Endothelial cell (in vitro differentiated cells): Measurements from ENCODE around the gene FAM114A2. TPM values are rescaled to one million over a fixed set of nuclear protein-coding genes. Genes with fewer than 3 reads are reported as not detected.
A peak's percentile ranks its signal among the peaks of the same experiment; 100 is the strongest.

Source experiments
- DNase-seq: peaks from one replicate; pipeline ENCODE4 v3.0.0; 2021; ENCODE audit warnings: low spot score
- H3K27ac Mint-ChIP-seq: one replicate; pipeline ENCODE4 v1.8.0; 2021; ENCODE audit warnings: mixed read lengths, inconsistent platforms; ENCODE audit not compliant: unreplicated experiment
- H3K27me3 Mint-ChIP-seq: one replicate; pipeline ENCODE4 v1.8.0; 2021; ENCODE audit warnings: mild to moderate bottlenecking, moderate library complexity, mixed read lengths, inconsistent platforms; ENCODE audit not compliant: unreplicated experiment
- H3K36me3 Mint-ChIP-seq: one replicate; pipeline ENCODE4 v1.8.0; 2021; ENCODE audit warnings: mild to moderate bottlenecking, low read depth, mixed read lengths, inconsistent platforms; ENCODE audit not compliant: unreplicated experiment
- H3K4me1 Mint-ChIP-seq: one replicate; pipeline ENCODE4 v1.8.0; 2021; ENCODE audit warnings: mild to moderate bottlenecking, mixed read lengths, inconsistent platforms; ENCODE audit not compliant: unreplicated experiment
- H3K4me3 Mint-ChIP-seq: one replicate; pipeline ENCODE4 v1.8.0; 2021; ENCODE audit warnings: mild to moderate bottlenecking, mixed read lengths, inconsistent platforms; ENCODE audit not compliant: unreplicated experiment
- H3K9me3 Mint-ChIP-seq: one replicate; pipeline ENCODE4 v1.8.0; 2021; ENCODE audit warnings: mixed read lengths, inconsistent platforms; ENCODE audit not compliant: unreplicated experiment
- total RNA-seq: library from RNA; stranded (reverse); fragmentation: NEBNext Ultra II Directional; extraction: Animal tissue kit (Norgen Biotek cat#: 25700); gene quantifications from one replicate; pipeline ENCODE4 v1.2.1, GENCODE V29; 2021; ENCODE audit not compliant: unreplicated experiment
- TF ChIP-seq, protein P1 (sequence below): fragments of 200-600 bp; sonication (generic); IDR thresholded peaks from one replicate; pipeline ENCODE4 v1.5.0; 2021; ENCODE audit warnings: antibody characterized with exemption; ENCODE audit not compliant: unreplicated experiment

Gene FAM114A2
- total RNA-seq, 1 donor from 2014 or later = 28.4 TPM

DNA sequence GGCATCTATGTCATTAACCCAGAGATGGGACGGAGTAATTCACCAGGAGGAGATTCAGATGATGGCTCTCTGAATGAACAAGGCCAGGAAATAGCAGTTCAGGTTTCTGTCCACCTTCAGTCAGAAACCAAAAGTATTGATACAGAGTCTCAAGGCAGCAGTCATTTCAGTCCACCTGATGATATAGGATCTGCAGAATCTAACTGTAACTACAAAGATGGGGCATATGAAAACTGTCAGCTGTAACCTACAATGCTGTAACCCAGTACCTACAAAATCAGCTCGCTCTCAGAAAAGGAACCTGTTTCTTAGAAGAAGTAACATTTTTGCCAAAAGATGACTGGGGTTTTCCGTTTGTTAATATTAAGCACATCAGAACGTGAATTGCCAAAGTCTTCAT lies 14.8 kb upstream of the FAM114A2 start:
- H3K9me3 Mint-ChIP-seq = no peaks in the 10 kb centered on the region
- H3K27ac Mint-ChIP-seq = no peak overlapping the region
- H3K4me1 Mint-ChIP-seq = peaks cover 7% of the 10 kb centered on the region
- TF ChIP-seq, protein P1, sequence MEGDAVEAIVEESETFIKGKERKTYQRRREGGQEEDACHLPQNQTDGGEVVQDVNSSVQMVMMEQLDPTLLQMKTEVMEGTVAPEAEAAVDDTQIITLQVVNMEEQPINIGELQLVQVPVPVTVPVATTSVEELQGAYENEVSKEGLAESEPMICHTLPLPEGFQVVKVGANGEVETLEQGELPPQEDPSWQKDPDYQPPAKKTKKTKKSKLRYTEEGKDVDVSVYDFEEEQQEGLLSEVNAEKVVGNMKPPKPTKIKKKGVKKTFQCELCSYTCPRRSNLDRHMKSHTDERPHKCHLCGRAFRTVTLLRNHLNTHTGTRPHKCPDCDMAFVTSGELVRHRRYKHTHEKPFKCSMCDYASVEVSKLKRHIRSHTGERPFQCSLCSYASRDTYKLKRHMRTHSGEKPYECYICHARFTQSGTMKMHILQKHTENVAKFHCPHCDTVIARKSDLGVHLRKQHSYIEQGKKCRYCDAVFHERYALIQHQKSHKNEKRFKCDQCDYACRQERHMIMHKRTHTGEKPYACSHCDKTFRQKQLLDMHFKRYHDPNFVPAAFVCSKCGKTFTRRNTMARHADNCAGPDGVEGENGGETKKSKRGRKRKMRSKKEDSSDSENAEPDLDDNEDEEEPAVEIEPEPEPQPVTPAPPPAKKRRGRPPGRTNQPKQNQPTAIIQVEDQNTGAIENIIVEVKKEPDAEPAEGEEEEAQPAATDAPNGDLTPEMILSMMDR = no peak
- H3K36me3 Mint-ChIP-seq = peaks cover 5% of the 10 kb centered on the region
- DNase-seq = no peak
- H3K27me3 Mint-ChIP-seq = no peaks in the 10 kb centered on the region
- no peak overlapping the region for H3K4me3 Mint-ChIP-seq

DNA sequence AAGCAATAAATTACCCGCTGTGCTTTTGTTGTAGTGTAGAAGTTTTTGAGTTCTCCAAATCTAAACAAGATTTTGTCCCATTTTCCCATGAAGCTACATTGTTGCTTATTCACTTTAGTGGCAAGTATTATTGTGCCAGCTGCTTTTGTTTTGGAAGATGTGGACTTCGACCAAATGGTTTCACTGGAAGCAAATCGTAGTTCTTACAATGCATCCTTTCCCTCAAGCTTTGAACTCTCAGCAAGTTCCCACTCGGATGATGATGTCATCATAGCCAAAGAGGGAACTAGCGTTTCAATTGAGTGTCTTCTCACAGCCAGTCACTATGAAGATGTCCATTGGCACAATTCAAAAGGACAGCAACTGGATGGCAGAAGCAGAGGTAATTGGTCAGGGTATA lies 10.9 kb upstream of the FAM114A2 start:
- TF ChIP-seq, protein P1 = no peak
- DNase-seq = no peak
- H3K4me3 Mint-ChIP-seq = no peak overlapping the region
- H3K27me3 Mint-ChIP-seq = peaks cover 5% of the 10 kb centered on the region
- H3K4me1 Mint-ChIP-seq = peaks cover 22% of the 10 kb centered on the region
- H3K27ac Mint-ChIP-seq = no peak overlapping the region
- no peaks in the 10 kb centered on the region for H3K9me3 Mint-ChIP-seq
- peaks cover 9% of the 10 kb centered on the region for H3K36me3 Mint-ChIP-seq

DNA sequence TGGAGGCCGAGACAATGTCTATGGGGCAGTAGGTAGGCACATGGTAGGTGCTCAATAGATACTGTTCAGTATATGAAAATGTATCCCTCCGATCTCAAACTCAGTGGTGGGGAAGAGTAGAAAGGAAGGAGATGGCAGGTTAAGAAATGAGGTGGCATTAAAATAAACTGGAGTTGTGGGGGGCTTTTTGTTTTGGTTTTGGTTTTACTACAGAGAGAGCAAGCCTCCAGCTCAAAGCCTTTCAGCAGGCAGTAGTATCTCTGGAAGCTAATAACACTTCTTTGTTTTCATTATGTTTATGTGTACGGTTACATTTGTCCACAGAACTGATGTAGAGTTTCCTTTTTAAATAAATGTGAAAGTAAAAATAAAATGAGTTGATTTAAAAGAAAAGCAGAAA lies 8.6 kb upstream of the FAM114A2 start:
- H3K4me1 Mint-ChIP-seq = peaks cover 29% of the 10 kb centered on the region
- DNase-seq = no peak
- peaks cover 3% of the 10 kb centered on the region for H3K36me3 Mint-ChIP-seq
- H3K4me3 Mint-ChIP-seq = no peak overlapping the region
- TF ChIP-seq, protein P1 = no peak
- no peaks in the 10 kb centered on the region for H3K9me3 Mint-ChIP-seq
- no peak overlapping the region for H3K27ac Mint-ChIP-seq
- H3K27me3 Mint-ChIP-seq = peaks cover 5% of the 10 kb centered on the region

DNA sequence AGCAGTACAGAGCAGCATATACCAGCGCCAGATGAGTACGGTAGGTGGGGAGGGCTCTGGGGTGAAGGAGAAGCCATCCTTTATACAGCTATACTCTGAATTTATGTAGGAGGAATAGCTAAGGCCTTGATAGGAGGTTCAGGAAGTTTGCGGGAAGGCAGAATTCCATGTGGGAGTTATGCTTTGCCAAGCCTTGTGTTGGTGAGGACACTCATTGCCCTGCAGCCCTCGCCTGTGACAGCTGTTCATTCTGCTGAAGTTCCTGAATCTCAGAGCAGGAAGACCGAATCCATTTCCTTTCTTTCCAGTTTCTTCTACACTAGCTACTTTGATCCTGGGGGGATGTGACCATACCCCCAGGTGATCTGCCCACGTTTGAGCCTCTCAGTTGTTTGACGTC lies 7.8 kb upstream of the FAM114A2 start:
- H3K9me3 Mint-ChIP-seq = no peaks in the 10 kb centered on the region
- DNase-seq = peak; percentile 4
- no peak overlapping the region for H3K27ac Mint-ChIP-seq
- H3K36me3 Mint-ChIP-seq = peaks cover 3% of the 10 kb centered on the region
- H3K4me3 Mint-ChIP-seq = peak overlapping the region; percentile 57
- TF ChIP-seq, protein P1 = no peak
- H3K27me3 Mint-ChIP-seq = peaks cover 5% of the 10 kb centered on the region
- H3K4me1 Mint-ChIP-seq = peaks cover 29% of the 10 kb centered on the region

DNA sequence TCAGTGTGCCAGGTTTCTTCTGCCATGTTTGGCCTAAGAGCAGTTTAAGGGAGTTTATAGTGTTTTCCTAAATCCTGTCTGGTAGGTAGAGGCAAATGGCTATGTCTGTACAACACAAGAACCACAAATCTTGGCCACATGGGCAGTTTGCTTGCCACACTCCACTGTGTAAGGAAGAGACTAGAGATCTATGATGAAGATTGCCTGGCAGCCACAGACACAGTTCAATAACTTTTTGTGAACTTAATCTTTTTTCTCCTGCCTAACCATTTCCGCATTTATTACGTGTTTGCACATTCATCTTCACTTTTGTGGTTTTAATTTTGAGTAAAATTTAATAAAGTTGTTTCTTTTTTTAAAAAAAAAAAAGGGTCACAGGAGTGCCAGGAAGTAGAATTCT lies 5.9 kb upstream of the FAM114A2 start:
- DNase-seq = no peak
- Mint-ChIP-seq H3K36me3 (peaks cover 3% of the 10 kb centered on the region), H3K4me3 (no peak overlapping the region), H3K27me3 (peaks cover 5% of the 10 kb centered on the region), H3K9me3 (no peaks in the 10 kb centered on the region), H3K27ac (no peak overlapping the region), H3K4me1 (peaks cover 33% of the 10 kb centered on the region)
- TF ChIP-seq, protein P1 = no peak
